BE2C (cell line): ENCODE measurements around the gene ADGRV1.

Experiments
- DNase-seq: peaks from one replicate; pipeline ENCODE4 v3.0.0-alpha.2; 2020
- H3K27me3 ChIP-seq: fragments of 250-450 bp; sonication (Bioruptor Pico); 2 replicates; pipeline ENCODE4 v1.5.1; 2020; ENCODE audit warnings: mild to moderate bottlenecking
- H3K36me3 ChIP-seq: fragments of 250-450 bp; sonication (Bioruptor Pico); 2 replicates; pipeline ENCODE4 v1.5.1; 2020; ENCODE audit warnings: mild to moderate bottlenecking
- H3K4me1 ChIP-seq: fragments of 250-450 bp; sonication (Bioruptor Pico); 2 replicates; pipeline ENCODE4 v1.5.1; 2020
- H3K4me3 ChIP-seq: 2 replicates; pipeline ENCODE4 v1.5.1; 2011; ENCODE audit warnings: low read depth, low read length
- H3K9me3 ChIP-seq: fragments of 250-450 bp; sonication (Bioruptor Pico); 2 replicates; pipeline ENCODE4 v1.5.1; 2020
- TF ChIP-seq, protein P1 (sequence below): IDR thresholded peaks from 2 replicates; pipeline ENCODE4 v1.5.1; 2012; ENCODE audit warnings: mild to moderate bottlenecking, low read depth, low read length

ADGRV1 gene

DNA sequence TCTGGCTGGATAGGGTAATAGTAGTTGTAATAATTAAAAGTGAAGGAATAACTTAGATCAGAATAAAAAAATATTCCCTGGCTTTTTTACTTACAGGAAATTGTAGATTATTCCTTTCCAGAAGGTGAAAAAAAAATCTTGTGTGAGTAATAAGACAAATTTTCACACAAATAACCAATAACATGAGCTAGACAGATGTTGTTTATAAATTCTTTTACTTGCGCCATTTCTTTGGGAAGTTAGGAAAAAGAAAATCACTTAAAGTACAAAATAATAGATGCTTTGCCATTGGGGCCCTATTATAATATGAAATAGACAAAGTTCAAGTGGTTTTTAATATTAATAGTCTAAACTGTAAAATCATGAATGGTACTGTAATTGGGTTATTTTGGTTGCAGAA lies 620.4 kb downstream of the ADGRV1 start:
- no peaks in the 10 kb centered on the region for H3K36me3 ChIP-seq
- H3K4me3 ChIP-seq: no peak overlapping the region
- H3K9me3 ChIP-seq: no peaks in the 10 kb centered on the region
- TF ChIP-seq, protein P1, sequence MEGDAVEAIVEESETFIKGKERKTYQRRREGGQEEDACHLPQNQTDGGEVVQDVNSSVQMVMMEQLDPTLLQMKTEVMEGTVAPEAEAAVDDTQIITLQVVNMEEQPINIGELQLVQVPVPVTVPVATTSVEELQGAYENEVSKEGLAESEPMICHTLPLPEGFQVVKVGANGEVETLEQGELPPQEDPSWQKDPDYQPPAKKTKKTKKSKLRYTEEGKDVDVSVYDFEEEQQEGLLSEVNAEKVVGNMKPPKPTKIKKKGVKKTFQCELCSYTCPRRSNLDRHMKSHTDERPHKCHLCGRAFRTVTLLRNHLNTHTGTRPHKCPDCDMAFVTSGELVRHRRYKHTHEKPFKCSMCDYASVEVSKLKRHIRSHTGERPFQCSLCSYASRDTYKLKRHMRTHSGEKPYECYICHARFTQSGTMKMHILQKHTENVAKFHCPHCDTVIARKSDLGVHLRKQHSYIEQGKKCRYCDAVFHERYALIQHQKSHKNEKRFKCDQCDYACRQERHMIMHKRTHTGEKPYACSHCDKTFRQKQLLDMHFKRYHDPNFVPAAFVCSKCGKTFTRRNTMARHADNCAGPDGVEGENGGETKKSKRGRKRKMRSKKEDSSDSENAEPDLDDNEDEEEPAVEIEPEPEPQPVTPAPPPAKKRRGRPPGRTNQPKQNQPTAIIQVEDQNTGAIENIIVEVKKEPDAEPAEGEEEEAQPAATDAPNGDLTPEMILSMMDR: no peak
- DNase-seq: no peak
- H3K4me1 ChIP-seq: no peaks in the 10 kb centered on the region
- H3K27me3 ChIP-seq: no peaks in the 10 kb centered on the region

DNA sequence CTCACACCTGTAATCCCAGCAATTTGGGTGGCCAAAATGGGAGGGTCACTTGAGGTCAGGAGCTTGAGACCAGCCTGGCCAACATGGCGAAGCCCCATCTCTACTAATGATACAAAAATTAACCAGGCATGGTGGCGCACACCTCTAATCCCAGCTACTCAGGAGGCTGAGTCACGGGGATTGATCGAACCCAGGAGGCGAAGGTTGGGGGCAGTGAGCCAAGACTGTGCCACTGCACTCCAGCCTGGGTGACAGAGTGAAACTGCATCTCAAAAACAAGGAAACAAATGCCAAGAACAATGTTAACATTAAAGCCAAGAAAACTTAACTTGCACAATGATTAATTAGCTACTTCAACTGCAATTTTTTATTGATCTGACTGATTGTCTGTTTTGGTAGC lies 621.9 kb downstream of the ADGRV1 start:
- Histone ChIP-seq H3K9me3 (no peaks in the 10 kb centered on the region), H3K4me3 (no peak overlapping the region), H3K36me3 (no peaks in the 10 kb centered on the region), H3K4me1 (no peaks in the 10 kb centered on the region), H3K27me3 (no peaks in the 10 kb centered on the region)
- TF ChIP-seq, protein P1: no peak
- DNase-seq: no peak

DNA sequence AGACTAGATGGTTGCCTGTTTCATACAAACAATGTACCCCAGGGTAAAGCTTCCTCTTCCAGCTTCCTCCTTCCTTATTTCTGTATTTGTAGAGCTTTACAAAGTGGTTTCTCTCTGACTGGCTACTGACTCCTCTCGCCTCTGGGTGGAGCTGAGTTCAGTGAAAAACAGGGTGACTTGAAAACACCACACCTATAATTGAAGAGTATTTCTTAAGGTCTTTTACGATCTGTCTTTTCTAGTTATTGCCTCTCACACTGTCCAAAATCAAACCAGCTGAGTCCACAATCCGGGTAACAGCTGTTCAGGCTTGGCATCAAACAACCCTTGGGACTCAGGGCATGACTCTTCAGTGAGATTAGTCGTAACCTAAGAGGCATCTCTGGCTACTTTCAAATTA lies 624.2 kb downstream of the ADGRV1 start:
- TF ChIP-seq, protein P1: no peak
- no peak for DNase-seq
- Histone ChIP-seq H3K27me3 (no peaks in the 10 kb centered on the region), H3K4me3 (no peak overlapping the region), H3K36me3 (no peaks in the 10 kb centered on the region), H3K9me3 (no peaks in the 10 kb centered on the region), H3K4me1 (no peaks in the 10 kb centered on the region)

DNA sequence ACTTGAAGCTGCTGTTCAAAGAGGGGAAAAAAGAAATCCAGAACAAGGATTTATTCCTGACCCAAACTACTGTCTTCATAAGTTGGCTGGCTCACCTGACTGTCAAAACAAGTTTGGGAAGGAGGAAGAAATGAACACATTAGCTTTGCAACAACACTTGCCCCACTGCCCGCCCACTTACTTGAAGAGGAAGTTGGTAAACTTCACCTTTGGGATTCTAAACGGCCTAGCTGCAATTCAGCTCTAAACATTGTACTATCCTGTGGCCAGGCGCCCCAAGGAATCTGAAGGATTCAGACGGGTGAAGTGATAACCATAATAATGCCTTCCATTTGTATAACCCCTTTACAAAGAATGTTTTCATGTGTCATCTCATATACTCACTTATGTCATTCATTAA lies 625.1 kb downstream of the ADGRV1 start:
- H3K36me3 ChIP-seq: no peaks in the 10 kb centered on the region
- no peak overlapping the region for H3K4me3 ChIP-seq
- H3K9me3 ChIP-seq: no peaks in the 10 kb centered on the region
- no peaks in the 10 kb centered on the region for H3K27me3 ChIP-seq
- no peak for DNase-seq
- H3K4me1 ChIP-seq: no peaks in the 10 kb centered on the region
- TF ChIP-seq, protein P1: no peak

DNA sequence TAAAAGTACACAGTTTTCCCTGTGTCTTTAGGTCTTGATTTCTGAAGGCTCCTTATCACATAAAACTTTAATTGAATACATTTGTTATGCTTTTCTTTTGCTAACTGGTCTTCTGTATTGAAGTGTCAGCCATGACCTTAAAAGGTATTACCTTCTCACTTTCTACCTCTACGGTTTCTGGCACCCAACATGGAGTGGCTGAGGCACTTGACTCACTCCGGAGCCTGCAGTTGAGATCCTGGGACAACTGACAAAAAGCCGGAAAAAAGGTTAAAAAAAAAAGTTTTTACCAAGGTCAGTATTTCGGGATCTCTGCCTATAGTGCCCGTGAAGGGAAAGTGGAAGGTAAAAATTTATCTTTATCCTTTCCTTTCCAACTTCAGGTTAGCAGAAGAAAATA lies 627.5 kb downstream of the ADGRV1 start:
- H3K4me1 ChIP-seq: no peaks in the 10 kb centered on the region
- no peaks in the 10 kb centered on the region for H3K27me3 ChIP-seq
- TF ChIP-seq, protein P1: no peak
- no peak for DNase-seq
- no peak overlapping the region for H3K4me3 ChIP-seq
- H3K9me3 ChIP-seq: no peaks in the 10 kb centered on the region
- no peaks in the 10 kb centered on the region for H3K36me3 ChIP-seq

DNA sequence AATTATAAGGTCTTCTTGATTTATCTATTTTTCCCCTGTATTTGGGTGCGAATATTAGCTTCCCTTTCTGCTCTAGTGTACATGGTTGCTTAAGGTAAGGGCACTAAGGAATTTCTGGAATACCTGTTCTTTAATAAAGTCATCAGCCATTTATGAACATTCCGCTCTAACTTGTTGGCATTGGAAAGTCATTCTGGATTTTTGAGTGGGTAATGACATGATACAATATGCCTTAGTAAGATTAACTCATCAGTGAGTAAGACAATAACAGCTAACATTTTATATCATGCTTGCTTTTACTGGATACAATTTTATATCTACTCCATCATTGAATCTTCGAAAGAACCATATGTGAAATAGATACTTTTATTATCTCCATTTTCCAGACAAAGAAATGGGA lies 628.4 kb downstream of the ADGRV1 start:
- Histone ChIP-seq H3K36me3 (no peaks in the 10 kb centered on the region), H3K9me3 (no peaks in the 10 kb centered on the region), H3K4me1 (no peaks in the 10 kb centered on the region), H3K4me3 (no peak overlapping the region), H3K27me3 (no peaks in the 10 kb centered on the region)
- TF ChIP-seq, protein P1: no peak
- no peak for DNase-seq
